Transverse colon (tissue), 4 donors: ENCODE data around the gene SENP3. TPM values are rescaled to one million over a fixed set of nuclear protein-coding genes. Genes with fewer than 3 reads are reported as not detected.

Source experiments
- DNase-seq: peaks from one replicate; pipeline ENCODE4 v3.0.0-alpha.2; 2019
- H3K27ac ChIP-seq, 4 donors: fragments of 200-600 bp; sonication (generic); 2 replicates each; pipeline ENCODE4 v1.5.1; 2016 to 2018; ENCODE audit warnings: inconsistent platforms in 4 of 4
- H3K27me3 ChIP-seq: fragments of 200-600 bp; sonication (generic); 2 replicates; pipeline ENCODE4 v1.5.1; 2017; ENCODE audit warnings: inconsistent platforms
- H3K36me3 ChIP-seq, 4 donors: fragments of 200-600 bp; sonication (generic); 2 replicates each; pipeline ENCODE4 v1.5.1; 2017 to 2019; ENCODE audit warnings: inconsistent platforms in 4 of 4
- H3K4me1 ChIP-seq, 4 donors: fragments of 200-600 bp; sonication (generic); 2 replicates each; pipeline ENCODE4 v1.5.1; 2017 to 2020; ENCODE audit warnings: inconsistent platforms in 4 of 4
- H3K4me3 ChIP-seq, 4 donors: fragments of 200-600 bp; sonication (generic); 1 replicate in 1 of 4; 2 replicates in 3 of 4; pipeline versions ENCODE4 v1.5.1 to v1.6.1; 2017 to 2019; ENCODE audit warnings: inconsistent platforms in 4 of 4
- H3K9me3 ChIP-seq, 2 donors: fragments of 200-600 bp; sonication (generic); 2 replicates each; pipeline ENCODE4 v1.5.1; 2017 to 2019; ENCODE audit warnings: inconsistent platforms in 2 of 2
- EP300 ChIP-seq: sonication (generic); formaldehyde crosslinking; IDR thresholded peaks from one replicate; pipeline ENCODE4 v1.6.1; 2017; ENCODE audit warnings: antibody characterized with exemption, low read depth
- POLR2A ChIP-seq: fragments of 450-650 bp; IDR thresholded peaks from one replicate; pipeline ENCODE4 v1.6.1; 2016; ENCODE audit warnings: antibody characterized with exemption, mild to moderate bottlenecking, moderate library complexity
- POLR2AphosphoS5 ChIP-seq, 3 donors: sonication (generic); formaldehyde crosslinking; IDR thresholded peaks; one replicate each; pipeline ENCODE4 v1.6.1; 2016; ENCODE audit warnings: antibody characterized with exemption in 3 of 3
- WGBS, 2 donors: methylation state at CpG; one replicate each; pipeline ENCODE4 v1.1.5; 2018; ENCODE audit warnings: low coverage in 1 of 2; 5-methylcytosine and 5-hydroxymethylcytosine counted together
- in situ Hi-C, 4 donors: fragments of 200-750 bp; cut with MboI; loops; one replicate each; pipeline versions ENCODE4 v1.15.0 to v1.15.1; 2017; ENCODE audit warnings: low sequenced_read_pairs in 3 of 4, low pct_ligation_motif_present in 1 of 4, low pct_unique_long_range_greater_than_20kb in 1 of 4
- intact Hi-C: fragments of 100-400 bp; cut with DNase I; formaldehyde crosslinking; loops from one replicate; pipeline ENCODE4 v1.15.1; 2023; ENCODE audit warnings: low total_unique reads
- total RNA-seq, 4 donors: library from RNA; depleted of rRNA; stranded (reverse); fragments of >200 nt; gene quantifications; one replicate each; pipeline ENCODE4 v1.1.0, GENCODE V29; 2016
- TF ChIP-seq, protein P1 (sequence below), 5 experiments: fragments of 200-600 bp in 3 of 5; fragments of 450-650 bp in 2 of 5; sonication (generic) in 3 of 5; IDR thresholded peaks; 1 replicate in 2 of 5; 2 replicates in 3 of 5; pipeline ENCODE4 v1.5.1; 2016 to 2017; ENCODE audit warnings: antibody characterized with exemption in 5 of 5, inconsistent platforms in 3 of 5, mild to moderate bottlenecking in 2 of 5, moderate library complexity in 1 of 5

Gene SENP3
- total RNA-seq, result 100 to 1,000 TPM in 1 of 4 donors, 10 to 100 TPM in 3; 37.0 to 159 (median 45.2) TPM

DNA sequence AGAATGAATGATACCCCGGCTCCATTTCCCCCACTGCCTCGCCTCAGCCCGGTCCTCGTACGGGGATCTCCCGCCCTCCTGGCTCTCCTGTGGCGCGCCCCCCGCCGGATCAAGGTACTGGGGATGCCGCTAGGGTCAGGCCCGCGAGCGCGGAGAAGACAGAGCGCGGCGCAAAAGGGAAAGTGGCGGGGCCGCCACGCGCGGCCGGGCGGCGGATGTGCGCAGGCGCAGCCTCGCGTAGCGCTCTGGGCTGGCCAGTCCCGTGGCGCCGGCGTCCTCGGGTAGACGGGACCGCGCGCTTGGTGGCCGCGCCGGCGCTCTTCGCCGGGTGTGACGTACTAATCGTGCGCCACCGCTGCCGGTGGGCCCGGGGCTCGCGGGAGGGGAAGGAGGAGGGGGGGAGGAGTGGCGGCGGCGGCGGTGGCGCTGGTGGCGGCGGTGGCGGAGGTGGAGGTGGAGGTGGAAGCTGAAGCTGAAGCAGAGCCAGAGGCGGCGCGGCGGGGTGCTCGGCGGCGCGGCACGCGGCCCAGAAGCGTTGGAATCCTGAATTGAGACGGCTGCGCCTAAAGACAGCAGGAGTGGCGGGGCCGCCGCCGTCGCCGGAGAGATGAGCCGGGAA is at the start of gene SENP3:
TSS of gene SENP3 (plus strand) at position 331 of the 619 bp plus-strand sequence. CDS start 1,158 bp downstream, outside the sequence.
- DNase-seq, result peak; percentile 93
- Histone ChIP-seq H3K4me3 (peak within 1 kb of the TSS; percentile 72 to 98 (median 83)), H3K9me3 (no peaks in the 10 kb centered on the region), H3K27ac (peak within 1 kb of the TSS; percentile 93 to 98 (median 98)), H3K36me3 (peaks cover 0 to 26% (median 9%) of the 10 kb centered on the region in 4 donors), H3K4me1 (peaks cover 46 to 64% (median 60%) of the 10 kb centered on the region in 4 donors), H3K27me3 (no peaks in the 10 kb centered on the region)
- intact Hi-C loops (no loop called here), in situ Hi-C loops (no loop called here)
- 0% methylated on average over 66 of the region's 82 CpGs; no CpG with 5 or more reads in 1 of the 2 donors for WGBS, 2 donors
- peak; percentile 62 for TF ChIP-seq POLR2A
- TF ChIP-seq EP300, result no peak
- TF ChIP-seq POLR2AphosphoS5 (IDR thresholded peaks at IDR 0.05), result peak; percentile 62 to 77 (median 66)

- intact Hi-C loops, result no loop called here
- no peaks in the 10 kb centered on the region for H3K9me3 ChIP-seq
- TF ChIP-seq, protein P1, sequence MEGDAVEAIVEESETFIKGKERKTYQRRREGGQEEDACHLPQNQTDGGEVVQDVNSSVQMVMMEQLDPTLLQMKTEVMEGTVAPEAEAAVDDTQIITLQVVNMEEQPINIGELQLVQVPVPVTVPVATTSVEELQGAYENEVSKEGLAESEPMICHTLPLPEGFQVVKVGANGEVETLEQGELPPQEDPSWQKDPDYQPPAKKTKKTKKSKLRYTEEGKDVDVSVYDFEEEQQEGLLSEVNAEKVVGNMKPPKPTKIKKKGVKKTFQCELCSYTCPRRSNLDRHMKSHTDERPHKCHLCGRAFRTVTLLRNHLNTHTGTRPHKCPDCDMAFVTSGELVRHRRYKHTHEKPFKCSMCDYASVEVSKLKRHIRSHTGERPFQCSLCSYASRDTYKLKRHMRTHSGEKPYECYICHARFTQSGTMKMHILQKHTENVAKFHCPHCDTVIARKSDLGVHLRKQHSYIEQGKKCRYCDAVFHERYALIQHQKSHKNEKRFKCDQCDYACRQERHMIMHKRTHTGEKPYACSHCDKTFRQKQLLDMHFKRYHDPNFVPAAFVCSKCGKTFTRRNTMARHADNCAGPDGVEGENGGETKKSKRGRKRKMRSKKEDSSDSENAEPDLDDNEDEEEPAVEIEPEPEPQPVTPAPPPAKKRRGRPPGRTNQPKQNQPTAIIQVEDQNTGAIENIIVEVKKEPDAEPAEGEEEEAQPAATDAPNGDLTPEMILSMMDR (IDR thresholded peaks at IDR 0.05), result no peak
- TF ChIP-seq EP300 (no peak), POLR2A (no peak), POLR2AphosphoS5 (IDR thresholded peaks at IDR 0.05) (no peak)
- peaks cover 0 to 17% (median 10%) of the 10 kb centered on the region in 4 donors for H3K4me1 ChIP-seq
- no peak overlapping the region for H3K4me3 ChIP-seq
- peaks cover 0 to 52% (median 23%) of the 10 kb centered on the region in 4 donors for H3K36me3 ChIP-seq
- in situ Hi-C loops, result no loop called here
- H3K27ac ChIP-seq, result no peak overlapping the region
- H3K27me3 ChIP-seq, result no peaks in the 10 kb centered on the region
- 94% methylated on average over 15 of the region's 15 CpGs; no CpG with 5 or more reads in 1 of the 2 donors for WGBS, 2 donors
- no peak for DNase-seq
Observed at GRCh38 chr17:7512105-7512504, 49.6 kb upstream of the SENP3 start.

GRCh38 chr17:7512824-7513540 is 48.7 kb upstream of the SENP3 start:
- Histone ChIP-seq H3K4me1 (peaks cover 0 to 17% (median 10%) of the 10 kb centered on the region in 4 donors), H3K36me3 (peaks cover 0 to 50% (median 19%) of the 10 kb centered on the region in 4 donors), H3K4me3 (no peak overlapping the region), H3K9me3 (no peaks in the 10 kb centered on the region), H3K27ac (no peak overlapping the region), H3K27me3 (no peaks in the 10 kb centered on the region)
- TF ChIP-seq, protein P1 (IDR thresholded peaks at IDR 0.05), result no peak
- TF ChIP-seq EP300, result no peak
- no peak for TF ChIP-seq POLR2AphosphoS5 (IDR thresholded peaks at IDR 0.05)
- in situ Hi-C loops, result no loop called here
- intact Hi-C loops, result no loop called here
- DNase-seq, result no peak
- WGBS, 2 donors, result 85 to 88% methylated on average over 20 of the region's 20 CpGs

DNA sequence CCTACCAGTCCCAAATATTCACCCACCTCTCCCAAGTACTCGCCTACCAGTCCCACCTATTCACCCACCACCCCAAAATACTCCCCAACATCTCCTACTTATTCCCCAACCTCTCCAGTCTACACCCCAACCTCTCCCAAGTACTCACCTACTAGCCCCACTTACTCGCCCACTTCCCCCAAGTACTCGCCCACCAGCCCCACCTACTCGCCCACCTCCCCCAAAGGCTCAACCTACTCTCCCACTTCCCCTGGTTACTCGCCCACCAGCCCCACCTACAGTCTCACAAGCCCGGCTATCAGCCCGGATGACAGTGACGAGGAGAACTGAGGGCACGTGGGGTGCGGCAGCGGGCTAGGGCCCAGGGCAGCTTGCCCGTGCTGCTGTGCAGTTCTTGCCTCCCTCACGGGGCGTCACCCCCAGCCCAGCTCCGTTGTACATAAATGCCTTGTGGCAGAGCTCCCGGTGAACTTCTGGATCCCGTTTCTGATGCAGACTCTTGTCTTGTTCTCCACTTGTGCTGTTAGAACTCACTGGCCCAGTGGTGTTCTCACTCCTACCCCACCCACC is 47.8 kb upstream of the SENP3 start:
- Histone ChIP-seq H3K4me1 (peaks cover 0 to 17% (median 10%) of the 10 kb centered on the region in 4 donors), H3K27ac (no peak overlapping the region), H3K4me3 (no peak overlapping the region), H3K9me3 (no peaks in the 10 kb centered on the region), H3K36me3 (peaks cover 0 to 40% (median 14%) of the 10 kb centered on the region in 4 donors), H3K27me3 (no peaks in the 10 kb centered on the region)
- intact Hi-C loops (no loop called here), in situ Hi-C loops (no loop called here)
- no peak for TF ChIP-seq POLR2A
- 77 to 89% methylated on average over 4 to 17 of the region's 17 CpGs for WGBS, 2 donors
- no peak for DNase-seq
